Adrenal gland (tissue), 5 donors: Measurements from ENCODE around the gene DNAH6.

ENCODE experiments used
- POLR2A ChIP-seq, 2 donors: fragments of 450-650 bp; IDR thresholded peaks; one replicate each; pipeline ENCODE4 v1.6.1; 2017; ENCODE audit warnings: antibody characterized with exemption in 2 of 2, mild to moderate bottlenecking in 2 of 2, moderate library complexity in 1 of 2
- TF ChIP-seq, protein P1 (sequence below), 6 experiments: fragments of 450-650 bp in 4 of 6; fragments of 200-600 bp in 2 of 6; sonication (generic) in 1 of 6; IDR thresholded peaks; 1 replicate in 5 of 6; 2 replicates in 1 of 6; pipeline versions ENCODE4 v1.5.1 to v1.8.0; 2016 to 2021; ENCODE audit warnings: antibody characterized with exemption in 6 of 6, mild to moderate bottlenecking in 2 of 6, moderate library complexity in 1 of 6
- donor health status: DM: no; HTN: no; CAD: no.

DNA sequence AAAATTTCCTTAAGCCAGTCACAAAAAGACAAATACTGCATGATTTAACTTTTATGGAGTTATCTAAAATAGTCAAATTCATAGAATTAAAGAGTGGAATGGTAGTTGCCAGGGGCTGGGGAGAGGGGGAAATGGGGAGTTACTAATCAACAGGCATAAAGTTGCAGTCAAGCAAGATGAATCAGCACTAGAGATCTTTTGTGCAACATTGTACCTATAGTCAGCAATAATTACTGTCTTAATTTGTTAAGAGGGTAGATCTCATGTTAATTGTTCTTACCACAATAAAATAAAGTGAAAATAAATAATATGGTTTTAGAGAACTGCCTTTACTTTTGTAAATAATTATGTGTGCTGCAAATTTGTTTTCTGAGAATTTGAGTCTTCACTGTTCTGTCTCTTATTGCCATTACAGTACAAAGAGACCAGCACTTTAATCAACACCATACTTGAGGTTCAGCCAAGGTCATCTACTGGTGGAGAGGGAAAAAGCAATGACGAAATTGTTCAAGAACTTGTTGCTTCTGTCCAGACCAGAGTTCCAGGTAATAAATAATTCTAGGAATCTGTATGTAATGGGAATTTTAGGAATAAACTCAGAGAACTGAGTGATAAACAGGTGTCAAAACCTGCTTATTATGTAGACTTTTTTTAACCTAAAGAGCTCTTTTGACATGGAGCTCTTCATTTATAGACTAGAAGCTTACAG lies 289.1 kb downstream of the DNAH6 start:
- TF ChIP-seq, protein P1, sequence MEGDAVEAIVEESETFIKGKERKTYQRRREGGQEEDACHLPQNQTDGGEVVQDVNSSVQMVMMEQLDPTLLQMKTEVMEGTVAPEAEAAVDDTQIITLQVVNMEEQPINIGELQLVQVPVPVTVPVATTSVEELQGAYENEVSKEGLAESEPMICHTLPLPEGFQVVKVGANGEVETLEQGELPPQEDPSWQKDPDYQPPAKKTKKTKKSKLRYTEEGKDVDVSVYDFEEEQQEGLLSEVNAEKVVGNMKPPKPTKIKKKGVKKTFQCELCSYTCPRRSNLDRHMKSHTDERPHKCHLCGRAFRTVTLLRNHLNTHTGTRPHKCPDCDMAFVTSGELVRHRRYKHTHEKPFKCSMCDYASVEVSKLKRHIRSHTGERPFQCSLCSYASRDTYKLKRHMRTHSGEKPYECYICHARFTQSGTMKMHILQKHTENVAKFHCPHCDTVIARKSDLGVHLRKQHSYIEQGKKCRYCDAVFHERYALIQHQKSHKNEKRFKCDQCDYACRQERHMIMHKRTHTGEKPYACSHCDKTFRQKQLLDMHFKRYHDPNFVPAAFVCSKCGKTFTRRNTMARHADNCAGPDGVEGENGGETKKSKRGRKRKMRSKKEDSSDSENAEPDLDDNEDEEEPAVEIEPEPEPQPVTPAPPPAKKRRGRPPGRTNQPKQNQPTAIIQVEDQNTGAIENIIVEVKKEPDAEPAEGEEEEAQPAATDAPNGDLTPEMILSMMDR (IDR thresholded peaks at IDR 0.05) = no peak
- no peak for TF ChIP-seq POLR2A (IDR thresholded peaks at IDR 0.05)
